GM12892 (cell line): ENCODE measurements around the gene APOL4.

ENCODE experiments used
- POLR2A ChIP-seq: IDR thresholded peaks from 2 replicates; pipeline ENCODE4 v1.6.1; 2011; ENCODE audit warnings: low read depth, low read length, control low read depth
- POLR2AphosphoS5 ChIP-seq: IDR thresholded peaks from 2 replicates; pipeline ENCODE4 v1.6.1; 2011; ENCODE audit warnings: low read depth, low read length, control low read depth
- TAF1 ChIP-seq: IDR thresholded peaks from 2 replicates; pipeline ENCODE4 v1.6.1; 2011; ENCODE audit warnings: low read depth, mild to moderate bottlenecking, control low read depth, low read length, borderline replicate concordance

- TF ChIP-seq POLR2A (no peak), POLR2AphosphoS5 (no peak), TAF1 (no peak)
Observed at GRCh38 chr22:36232715-36233401, 31.2 kb upstream of the APOL4 start.
